Kidney glomerular epithelial cell (primary cell): ENCODE measurements around the gene TELO2.

Experiments used
- DNase-seq: peaks from one replicate; lab custom pipeline; 2025; lab: John Stamatoyannopoulos, UW

TELO2 gene

GRCh38 chr16:1554826-1555445, 61.8 kb downstream of the TELO2 start:
- DNase-seq, result no peak

GRCh38 chr16:1556254-1556653, 63.1 kb downstream of the TELO2 start:
- no peak for DNase-seq

GRCh38 chr16:1557074-1557473, 63.9 kb downstream of the TELO2 start:
- no peak for DNase-seq

GRCh38 chr16:1557576-1557975, 64.4 kb downstream of the TELO2 start:
- DNase-seq, result no peak

GRCh38 chr16:1559446-1559975, 66.4 kb downstream of the TELO2 start:
- DNase-seq, result no peak
